ENCODE data around the gene ERLIN1. TPM values are rescaled to one million over a fixed set of nuclear protein-coding genes. Genes with fewer than 3 reads are reported as not detected.

The ERLIN1 gene
- total RNA-seq, 1 experiment from 2014 or later, result 24.9 TPM

- no peak for DNase-seq
- no peak overlapping the region for H3K4me3 ChIP-seq
- no peaks in the 10 kb centered on the region for H3K36me3 ChIP-seq (ENCODE audit: low read depth)
- intact Hi-C loops (cut with micrococcal nuclease; ENCODE audit: unreplicated experiment), result no loop called here
- 0 out of 2 replicates have a peak, but pooled peaks cover 3% of the 10 kb centered on the region for H3F3A ChIP-seq (ENCODE audit: insufficient read depth, low read depth)
- CTCF ChIA-PET, result no interaction called here
- H3K27me3 ChIP-seq (ENCODE audit: insufficient read depth, low read depth), result no peaks in the 10 kb centered on the region
- POLR2A ChIA-PET (ENCODE audit: unreplicated experiment), result no interaction called here
- no peak overlapping the region for H2AFZ ChIP-seq
- H3K9me2 ChIP-seq (ENCODE audit: insufficient read depth), result no peaks in the 10 kb centered on the region
- no peaks in the 10 kb centered on the region for H4K20me1 ChIP-seq (ENCODE audit: insufficient read depth)
- BruUV-seq (replicated peaks), result no TSS peak
- H3K79me2 ChIP-seq (ENCODE audit: low read depth), result no peaks in the 10 kb centered on the region
- TF ChIP-seq EZH2 (IDR thresholded peaks at IDR 0.05; ENCODE audit: low read depth) (no peak), CTCF (conservative IDR thresholded peaks at IDR 0.05) (no peak)
- no peaks in the 10 kb centered on the region; the same call in 1 of the 2 replicates for H3K4me1 ChIP-seq (replicated peaks; ENCODE audit: insufficient read depth)
- no peaks in the 10 kb centered on the region for H3K9me3 ChIP-seq (ENCODE audit: insufficient read depth, low read depth)
- H3K27ac ChIP-seq, result no peak overlapping the region
- H3K4me2 ChIP-seq, result no peak overlapping the region
Measured at GRCh38 chr10:100146875-100147650, 38.8 kb downstream of the ERLIN1 start.

GRCh38 chr10:100146398-100146797 lies 39.4 kb downstream of the ERLIN1 start:
- Histone ChIP-seq H3K4me3 (no peak overlapping the region), H3K36me3 (ENCODE audit: low read depth) (no peaks in the 10 kb centered on the region), H3K79me2 (ENCODE audit: low read depth) (no peaks in the 10 kb centered on the region), H3K9me3 (ENCODE audit: insufficient read depth, low read depth) (no peaks in the 10 kb centered on the region), H3K4me2 (no peak overlapping the region), H3K27me3 (ENCODE audit: insufficient read depth, low read depth) (no peaks in the 10 kb centered on the region), H4K20me1 (ENCODE audit: insufficient read depth) (no peaks in the 10 kb centered on the region), H3F3A (ENCODE audit: insufficient read depth, low read depth) (0 out of 2 replicates have a peak, but pooled peaks cover 3% of the 10 kb centered on the region), H3K9me2 (ENCODE audit: insufficient read depth) (no peaks in the 10 kb centered on the region), H3K4me1 (replicated peaks; ENCODE audit: insufficient read depth) (no peaks in the 10 kb centered on the region; the same call in 1 of the 2 replicates), H2AFZ (no peak overlapping the region), H3K27ac (no peak overlapping the region)
- BruUV-seq (replicated peaks), result no TSS peak
- ChIA-PET POLR2A (ENCODE audit: unreplicated experiment) (no interaction called here), CTCF (interaction anchor here (0.7 kb wide), 1 partner anchor 586 kb away, joined by 3 read pairs; no protein-coding TSS in a partner anchor)
- TF ChIP-seq EZH2 (IDR thresholded peaks at IDR 0.05; ENCODE audit: low read depth), result no peak
- TF ChIP-seq CTCF (conservative IDR thresholded peaks at IDR 0.05), result no peak
- no peak for DNase-seq
- intact Hi-C loops (cut with micrococcal nuclease; ENCODE audit: unreplicated experiment), result no loop called here

- no peak for TF ChIP-seq EZH2 (IDR thresholded peaks at IDR 0.05; ENCODE audit: low read depth)
- TF ChIP-seq CTCF (conservative IDR thresholded peaks at IDR 0.05), result no peak
- no peak overlapping the region for H3K4me2 ChIP-seq
- POLR2A ChIA-PET (ENCODE audit: unreplicated experiment), result no interaction called here
- no peaks in the 10 kb centered on the region for H4K20me1 ChIP-seq (ENCODE audit: insufficient read depth)
- no peaks in the 10 kb centered on the region for H3K79me2 ChIP-seq (ENCODE audit: low read depth)
- H3K9me2 ChIP-seq (ENCODE audit: insufficient read depth), result no peaks in the 10 kb centered on the region
- intact Hi-C loops (cut with micrococcal nuclease; ENCODE audit: unreplicated experiment), result no loop called here
- H3K4me1 ChIP-seq (replicated peaks; ENCODE audit: insufficient read depth), result no peaks in the 10 kb centered on the region; the same call in 1 of the 2 replicates
- no peak for DNase-seq
- no peaks in the 10 kb centered on the region for H3K36me3 ChIP-seq (ENCODE audit: low read depth)
- no peak overlapping the region for H2AFZ ChIP-seq
- no peak overlapping the region for H3K27ac ChIP-seq
- BruUV-seq (replicated peaks), result no TSS peak
- H3F3A ChIP-seq (ENCODE audit: insufficient read depth, low read depth), result no peaks in the 10 kb centered on the region
- H3K9me3 ChIP-seq (ENCODE audit: insufficient read depth, low read depth), result no peaks in the 10 kb centered on the region
- no peak overlapping the region for H3K4me3 ChIP-seq
- CTCF ChIA-PET, result no interaction called here
- H3K27me3 ChIP-seq (ENCODE audit: insufficient read depth, low read depth), result no peaks in the 10 kb centered on the region
Measured at GRCh38 chr10:100143756-100144155, 42.1 kb downstream of the ERLIN1 start.

All from PC-9 (cell line).